K562 (cell line): ENCODE measurements around the gene AHCYL2. TPM values are rescaled to one million over a fixed set of nuclear protein-coding genes. Genes with fewer than 3 reads are reported as not detected.

ENCODE experiments used
- ATAC-seq: fragments of 200-7000 bp; cut with Tn5 transposase; 3 replicates; pipeline ENCODE4 v1.9.1; 2020; ENCODE audit warnings: moderate library complexity
- BruUV-seq: library from RNA; stranded (reverse); fragments of 400-500 nt; replicated peaks from 2 replicates; lab custom pipeline; 2021; lab: Mats Ljungman, UMichigan
- CTCF ChIA-PET: fragments of 300-600 bp; formaldehyde crosslinking; extraction: SDS; loops from one replicate; lab custom pipeline; 2021; ENCODE audit warnings: low intra/inter-chr PET ratio; lab: Yijun Ruan, JAX
- POLR2A ChIA-PET: fragments of 300-600, 350-650 bp; sonication (Branson Sonifier 250); formaldehyde crosslinking; extraction: SDS; loops from one replicate; lab custom pipeline; 2021; ENCODE audit warnings: antibody characterized with exemption, inconsistent platforms; lab: Yijun Ruan, JAX
- DNase-seq, 4 experiments: peaks; one replicate each; pipeline versions ENCODE4 v3.0.0 to v3.0.0-alpha.2; 2011 to 2018; ENCODE audit warnings: low spot score in 3 of 4, mixed read lengths in 3 of 4; ENCODE audit errors: extremely low read depth in 1 of 4
- FAIRE-seq: peaks from 2 replicates; lab custom pipeline; 2011; peaks lifted over from hg19 to GRCh38; lab: Jason Lieb, UNC
- H2AFZ ChIP-seq: 2 replicates; pipeline ENCODE4 v1.6.0; 2011; ENCODE audit warnings: low read depth, low read length, control low read depth, inconsistent platforms
- H3K27ac ChIP-seq: fragments of 200-600 bp; 3 replicates; pipeline ENCODE4 v1.8.0; 2011; ENCODE audit warnings: low read depth, mild to moderate bottlenecking, control low read depth, inconsistent platforms, low read length, moderate library complexity, mixed read lengths; ENCODE audit errors: extremely low read depth
- H3K27me3 ChIP-seq, 2 experiments: fragments of 300-600 bp in 1 of 2; 2 replicates in 1 of 2; 3 replicates in 1 of 2; pipeline versions ENCODE4 v1.6.0 to v1.8.0; 2011; ENCODE audit warnings: inconsistent platforms in 2 of 2, low read length in 2 of 2, mild to moderate bottlenecking in 1 of 2, mixed read lengths in 1 of 2, moderate library complexity in 1 of 2; ENCODE audit not compliant: control insufficient read depth in 2 of 2, insufficient read depth in 2 of 2
- H3K36me3 ChIP-seq: fragments of 300-600 bp; 3 replicates; pipeline ENCODE4 v1.8.0; 2011; ENCODE audit warnings: mild to moderate bottlenecking, low read length, inconsistent platforms; ENCODE audit not compliant: control insufficient read depth, insufficient read depth
- H3K4me1 ChIP-seq, 2 experiments: fragments of 200-600 bp in 1 of 2; replicated peaks in 1 of 2; 2 replicates in 1 of 2; 3 replicates in 1 of 2; pipeline versions ENCODE4 v1.5.1 to v1.8.0; 2011; ENCODE audit warnings: inconsistent platforms in 2 of 2, low read length in 2 of 2, mild to moderate bottlenecking in 1 of 2, mixed read lengths in 1 of 2, moderate library complexity in 1 of 2; ENCODE audit not compliant: control insufficient read depth in 2 of 2, insufficient read depth in 2 of 2
- H3K4me2 ChIP-seq: 2 replicates; pipeline ENCODE4 v1.6.1; 2011; ENCODE audit warnings: low read length, control low read depth, inconsistent platforms, mixed read lengths; ENCODE audit not compliant: insufficient read depth
- H3K4me3 ChIP-seq: fragments of 200-600 bp; sonication (generic), shearing (Covaris generic); 2 replicates; pipeline ENCODE4 v1.5.1; 2016; ENCODE audit warnings: control low read depth, inconsistent platforms
- H3K79me2 ChIP-seq: fragments of 200-600 bp; 3 replicates; pipeline ENCODE4 v1.8.0; 2011; ENCODE audit warnings: low read length, inconsistent platforms; ENCODE audit not compliant: control insufficient read depth, insufficient read depth
- H3K9ac ChIP-seq, 2 experiments: 2 replicates each; pipeline versions ENCODE4 v1.6.0 to v1.6.1; 2011; ENCODE audit warnings: low read depth in 2 of 2, low read length in 2 of 2, control low read depth in 1 of 2, inconsistent platforms in 1 of 2, mild to moderate bottlenecking in 1 of 2, mixed read lengths in 1 of 2; ENCODE audit not compliant: insufficient read depth in 1 of 2
- H3K9me1 ChIP-seq: one replicate; pipeline ENCODE4 v1.6.0; 2011; ENCODE audit warnings: inconsistent platforms, mild to moderate bottlenecking, low read length, moderate library complexity; ENCODE audit not compliant: control insufficient read depth, insufficient read depth
- H3K9me3 ChIP-seq: replicated peaks from 2 replicates; pipeline ENCODE4 v1.5.1; 2011; ENCODE audit warnings: low read depth, low read length, inconsistent platforms; ENCODE audit not compliant: control insufficient read depth, insufficient read depth
- H4K20me1 ChIP-seq: replicated peaks from 2 replicates; pipeline ENCODE4 v1.6.1; 2011; ENCODE audit warnings: low read length, inconsistent platforms, mixed read lengths; ENCODE audit not compliant: control insufficient read depth, insufficient read depth
- NFIX ChIP-seq: fragments of 250-450 bp; sonication (Bioruptor Pico); IDR thresholded peaks from 2 replicates; pipeline ENCODE4 v1.4.0; 2020; ENCODE audit warnings: low read depth, mild to moderate bottlenecking, moderate library complexity
- WGBS: fragments of 100-300 bp; shearing (Covaris generic); methylation state at CpG from one replicate; pipeline ENCODE4 v1.1.6; 2016; ENCODE audit warnings: low coverage, mixed read lengths; ENCODE audit not compliant: insufficient coverage; ENCODE audit errors: missing lambda C conversion rate; 5-methylcytosine and 5-hydroxymethylcytosine counted together
- in situ Hi-C: fragments of 300-500 bp; cut with MboI; formaldehyde crosslinking; loops from 4 replicates; pipeline ENCODE4 v1.15.0; 2018; ENCODE audit warnings: inconsistent platforms, mixed read lengths
- intact Hi-C: fragments of 100-400 bp; cut with micrococcal nuclease; formaldehyde crosslinking; loops from 2 replicates; pipeline ENCODE4 v1.14.2; 2022
- polyA plus RNA-seq, 8 experiments: library from polyadenylated mRNA; depleted of rRNA in 4 of 8; stranded (reverse) in 5 of 8; unstranded in 3 of 8; fragments of >200 nt; fragmentation: Nextera tagmentation in 2 of 8; fragmentation: Illumina TruSeq in 1 of 8; extraction: Ambion mirVana in 2 of 8; extraction: Trizol in 1 of 8; gene quantifications; 2 replicates each; pipeline versions ENCODE4 v1.2.1 to v1.2.3, GENCODE V29; 2011 to 2014; ENCODE audit warnings: inconsistent platforms in 1 of 8, missing spikeins in 1 of 8
- total RNA-seq, 7 experiments: library from RNA; depleted of rRNA in 6 of 7; stranded (reverse); fragments of >200 nt in 6 of 7; fragmentation: Illumina TruSeq in 2 of 7; extraction: Trizol in 2 of 7; gene quantifications; 2 replicates each; pipeline versions ENCODE4 v1.2.1 to v1.2.3, GENCODE V29; 2011 to 2021; ENCODE audit warnings: low replicate concordance in 1 of 7
- TF ChIP-seq, protein P1 (sequence below), 2 experiments: fragments of 450-650 bp in 1 of 2; sonication (generic) in 1 of 2; formaldehyde crosslinking in 1 of 2; IDR thresholded peaks in 1 of 2; conservative IDR thresholded peaks in 1 of 2; 2 replicates each; pipeline versions ENCODE4 v1.6.1 to v1.8.1; 2016 to 2023; ENCODE audit warnings: mild to moderate bottlenecking in 2 of 2, moderate library complexity in 2 of 2, inconsistent platforms in 1 of 2, missing genetic modification reagents in 1 of 2

AHCYL2 gene
- total and polyA plus RNA-seq, 9 of the 15 experiments (the other 6 are each of a cell fraction or from before 2014, with no cell fraction given) = 0.93 to 10.5 (median 5.2) TPM

GRCh38 chr7:129373651-129374428 is 149.0 kb downstream of the AHCYL2 start:
- in situ Hi-C loops = loop anchor here (25.0 kb wide), 2 partner anchors 263 to 638 kb away; no protein-coding TSS in a partner anchor

More at GRCh38 chr7:129373651-129374428, 149.0 kb downstream of the AHCYL2 start:
- ChIA-PET CTCF (interaction anchor here (0.7 kb wide), 1 partner anchor 106 kb away, joined by 3 read pairs; no protein-coding TSS in a partner anchor), POLR2A (interaction anchor here (1.2 kb wide), 1 partner anchor 22 kb away, joined by 3 read pairs; no protein-coding TSS in a partner anchor)
- FAIRE-seq = no peak
- no peaks in the 10 kb centered on the region for H3K9me3 ChIP-seq
- BruUV-seq = no TSS peak
- H3K27ac ChIP-seq = no peak overlapping the region
- no peak overlapping the region for H2AFZ ChIP-seq
- H3K4me2 ChIP-seq = no peak overlapping the region
- DNase-seq = no peak
- WGBS = 36% methylated on average over 3 of the region's 3 CpGs
- no peaks in the 10 kb centered on the region for H3K27me3 ChIP-seq
- no peak overlapping the region for H3K9ac ChIP-seq
- H3K4me1 ChIP-seq = peaks cover 0 to 5% of the 10 kb centered on the region in 2 experiments; a peak in 1 of 5 replicates
- no peak for ATAC-seq
- intact Hi-C loops = no loop called here
- no peak for TF ChIP-seq NFIX
- TF ChIP-seq, protein P1, sequence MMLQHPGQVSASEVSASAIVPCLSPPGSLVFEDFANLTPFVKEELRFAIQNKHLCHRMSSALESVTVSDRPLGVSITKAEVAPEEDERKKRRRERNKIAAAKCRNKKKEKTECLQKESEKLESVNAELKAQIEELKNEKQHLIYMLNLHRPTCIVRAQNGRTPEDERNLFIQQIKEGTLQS (IDR thresholded peaks at IDR 0.05) = peak; percentile 55
- TF ChIP-seq, protein P1 (CRISPR knock-in tag; conservative IDR thresholded peaks at IDR 0.05) = no peak
- no peaks in the 10 kb centered on the region for H3K9me1 ChIP-seq
- no peaks in the 10 kb centered on the region for H3K79me2 ChIP-seq
- no peaks in the 10 kb centered on the region for H3K36me3 ChIP-seq
- no peaks in the 10 kb centered on the region for H4K20me1 ChIP-seq
- H3K4me3 ChIP-seq = no peak overlapping the region
